Natural killer cell (primary cell): ENCODE results near the gene EPAS1. TPM values are rescaled to one million over a fixed set of nuclear protein-coding genes. Genes with fewer than 3 reads are reported as not detected.

Source experiments
- ATAC-seq, 3 donors: fragments of 150-1000 bp in 2 of 3; fragments of 200-7000 bp in 1 of 3; cut with Tn5 transposase; 1 replicate in 1 of 3; 2 replicates in 2 of 3; pipeline ENCODE4 v1.10.0; 2021; ENCODE audit warnings: mild to moderate bottlenecking in 2 of 3, moderate library complexity in 2 of 3
- DNase-seq, 2 donors: peaks; one replicate each; pipeline versions ENCODE4 v3.0.0 to v3.0.0-alpha.2; 2013 to 2021; ENCODE audit warnings: mixed read lengths in 1 of 2
- H3K27ac ChIP-seq: one replicate; pipeline ENCODE4 v1.5.1; 2013; ENCODE audit warnings: mild to moderate bottlenecking, low read length
- H3K27me3 ChIP-seq: one replicate; pipeline ENCODE4 v1.6.1; 2013; ENCODE audit warnings: low read length; ENCODE audit not compliant: control insufficient read depth, insufficient read depth
- H3K36me3 ChIP-seq: one replicate; pipeline ENCODE4 v1.6.1; 2013; ENCODE audit warnings: low read length; ENCODE audit not compliant: control insufficient read depth, insufficient read depth
- H3K4me1 ChIP-seq: one replicate; pipeline ENCODE4 v1.6.1; 2013; ENCODE audit warnings: low read length; ENCODE audit not compliant: control insufficient read depth, insufficient read depth
- H3K4me3 ChIP-seq: one replicate; pipeline ENCODE4 v1.5.1; 2013; ENCODE audit warnings: low read length
- H3K9me3 ChIP-seq: one replicate; pipeline ENCODE4 v1.6.1; 2013; ENCODE audit warnings: low read length; ENCODE audit not compliant: control insufficient read depth, insufficient read depth
- H3K27ac Mint-ChIP-seq, 2 donors: one replicate each; pipeline ENCODE4 v1.8.0; 2022; ENCODE audit warnings: mild to moderate bottlenecking in 2 of 2, mixed read lengths in 2 of 2, moderate library complexity in 1 of 2
- H3K27me3 Mint-ChIP-seq, 2 donors: one replicate each; pipeline ENCODE4 v1.8.0; 2022; ENCODE audit warnings: low read depth in 2 of 2, mixed read lengths in 2 of 2
- H3K36me3 Mint-ChIP-seq: one replicate; pipeline ENCODE4 v1.8.0; 2022; ENCODE audit warnings: mixed read lengths
- H3K4me1 Mint-ChIP-seq, 2 donors: one replicate each; pipeline ENCODE4 v1.8.0; 2022; ENCODE audit warnings: mixed read lengths in 2 of 2
- H3K4me3 Mint-ChIP-seq: one replicate; pipeline ENCODE4 v1.8.0; 2022; ENCODE audit warnings: mild to moderate bottlenecking, moderate library complexity, mixed read lengths
- H3K9me3 Mint-ChIP-seq, 2 donors: one replicate each; pipeline ENCODE4 v1.8.0; 2022; ENCODE audit warnings: mixed read lengths in 2 of 2
- WGBS: methylation state at CpG from one replicate; pipeline ENCODE4 v1.1.7; 2013; ENCODE audit warnings: missing lambda C conversion rate; ENCODE audit not compliant: insufficient coverage; 5-methylcytosine and 5-hydroxymethylcytosine counted together
- intact Hi-C: fragments of 100-400 bp; cut with micrococcal nuclease; formaldehyde crosslinking; loops from one replicate; pipeline ENCODE4 v1.14.2; 2022
- total RNA-seq, 4 donors: library from RNA; stranded (reverse); fragments of 120-200 nt in 1 of 4; gene quantifications; one replicate each; pipeline versions ENCODE4 v1.2.3 to v1.2.4, GENCODE V29; 2013 to 2022
- TF ChIP-seq, protein P1 (sequence below): fragments of 200-600 bp; IDR thresholded peaks from one replicate; pipeline ENCODE4 v1.8.0; 2022; ENCODE audit warnings: antibody characterized with exemption

EPAS1 gene
- total RNA-seq, 3 donors from 2014 or later (not counting 1 experiment from before 2014, with no cell fraction given) = 2.1 to 61.4 (median 3.6) TPM

DNA sequence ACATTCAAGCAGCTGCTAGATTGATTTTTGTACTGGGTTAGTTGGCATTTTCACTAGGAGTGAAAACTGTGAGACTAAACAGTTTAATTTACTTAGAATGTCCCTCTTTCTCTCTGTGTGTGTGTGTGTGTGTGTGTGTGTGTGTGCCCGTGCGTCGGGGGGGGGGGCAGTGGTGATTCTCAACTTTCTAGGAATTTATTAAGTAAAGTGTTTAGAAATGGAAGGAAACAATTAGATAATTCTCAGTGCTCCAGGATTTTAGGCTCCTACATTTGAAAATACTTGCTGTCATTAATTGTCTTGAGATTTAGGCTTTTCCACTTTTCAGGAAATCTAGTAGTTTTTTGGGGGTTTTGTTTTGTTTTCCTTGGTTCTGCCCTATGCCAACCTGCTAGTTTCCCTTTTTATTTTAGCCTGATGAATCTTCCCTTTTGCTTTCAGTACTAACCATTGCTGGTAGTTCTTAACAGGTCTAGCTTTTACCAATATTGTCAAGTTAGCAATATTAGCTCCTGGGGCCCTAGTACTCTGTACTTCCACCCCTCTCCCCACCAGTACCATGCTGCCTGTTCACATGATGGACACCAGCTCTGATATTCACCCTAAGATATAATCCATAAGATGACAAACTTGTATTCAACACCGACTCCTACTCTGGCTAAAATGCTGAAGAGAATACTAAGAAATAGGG, 4.9 kb downstream of the EPAS1 start:
- Mint-ChIP-seq H3K4me1 (peaks cover 26 to 31% of the 10 kb centered on the region in 2 donors), H3K4me3 (no peak overlapping the region), H3K9me3 (no peaks in the 10 kb centered on the region), H3K27ac (no peak overlapping the region), H3K36me3 (no peaks in the 10 kb centered on the region), H3K27me3 (peaks cover 51 to 63% of the 10 kb centered on the region in 2 donors)
- no peak for ATAC-seq
- Histone ChIP-seq H3K9me3 (no peaks in the 10 kb centered on the region), H3K4me1 (peaks cover 36% of the 10 kb centered on the region), H3K36me3 (no peaks in the 10 kb centered on the region), H3K27ac (no peak overlapping the region), H3K4me3 (no peak overlapping the region), H3K27me3 (peaks cover 44% of the 10 kb centered on the region)
- TF ChIP-seq, protein P1, sequence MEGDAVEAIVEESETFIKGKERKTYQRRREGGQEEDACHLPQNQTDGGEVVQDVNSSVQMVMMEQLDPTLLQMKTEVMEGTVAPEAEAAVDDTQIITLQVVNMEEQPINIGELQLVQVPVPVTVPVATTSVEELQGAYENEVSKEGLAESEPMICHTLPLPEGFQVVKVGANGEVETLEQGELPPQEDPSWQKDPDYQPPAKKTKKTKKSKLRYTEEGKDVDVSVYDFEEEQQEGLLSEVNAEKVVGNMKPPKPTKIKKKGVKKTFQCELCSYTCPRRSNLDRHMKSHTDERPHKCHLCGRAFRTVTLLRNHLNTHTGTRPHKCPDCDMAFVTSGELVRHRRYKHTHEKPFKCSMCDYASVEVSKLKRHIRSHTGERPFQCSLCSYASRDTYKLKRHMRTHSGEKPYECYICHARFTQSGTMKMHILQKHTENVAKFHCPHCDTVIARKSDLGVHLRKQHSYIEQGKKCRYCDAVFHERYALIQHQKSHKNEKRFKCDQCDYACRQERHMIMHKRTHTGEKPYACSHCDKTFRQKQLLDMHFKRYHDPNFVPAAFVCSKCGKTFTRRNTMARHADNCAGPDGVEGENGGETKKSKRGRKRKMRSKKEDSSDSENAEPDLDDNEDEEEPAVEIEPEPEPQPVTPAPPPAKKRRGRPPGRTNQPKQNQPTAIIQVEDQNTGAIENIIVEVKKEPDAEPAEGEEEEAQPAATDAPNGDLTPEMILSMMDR = no peak
- intact Hi-C loops = no loop called here
- 100% methylated on average over 1 of the region's 4 CpGs for WGBS
- DNase-seq = no peak

DNA sequence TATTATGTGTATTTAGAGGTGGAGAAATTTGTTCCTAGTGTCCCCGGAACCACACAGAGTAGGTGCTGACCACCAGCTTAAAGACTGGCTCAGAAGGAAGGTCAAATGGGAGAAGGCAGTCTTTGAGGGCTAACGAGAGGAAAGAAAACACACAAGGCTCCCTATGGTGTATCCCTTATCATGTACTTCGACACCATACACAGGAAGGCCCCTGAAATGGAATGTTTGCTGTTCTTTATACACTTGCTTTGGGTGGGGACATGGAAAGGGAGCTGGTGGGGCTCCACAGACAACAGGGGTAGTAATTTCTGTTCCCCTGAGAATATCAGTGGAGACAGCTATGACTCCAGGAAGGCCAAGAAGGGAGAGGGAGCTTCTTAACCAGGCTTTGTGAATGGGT, 6.0 kb downstream of the EPAS1 start:
- H3K9me3 Mint-ChIP-seq = no peaks in the 10 kb centered on the region
- no peak overlapping the region for H3K4me3 Mint-ChIP-seq
- H3K27me3 Mint-ChIP-seq = peaks cover 46 to 59% of the 10 kb centered on the region in 2 donors
- H3K27ac ChIP-seq = no peak overlapping the region
- TF ChIP-seq, protein P1 = no peak
- no peak overlapping the region for H3K27ac Mint-ChIP-seq
- ATAC-seq (no peak), DNase-seq (no peak)
- 95% methylated on average over 2 of the region's 3 CpGs for WGBS
- H3K36me3 Mint-ChIP-seq = no peaks in the 10 kb centered on the region
- no peaks in the 10 kb centered on the region for H3K9me3 ChIP-seq
- peaks cover 29% of the 10 kb centered on the region for H3K4me1 ChIP-seq
- peaks cover 43% of the 10 kb centered on the region for H3K27me3 ChIP-seq
- H3K4me3 ChIP-seq = no peak overlapping the region
- H3K4me1 Mint-ChIP-seq = peaks cover 20 to 23% of the 10 kb centered on the region in 2 donors
- no peaks in the 10 kb centered on the region for H3K36me3 ChIP-seq
- intact Hi-C loops = no loop called here

DNA sequence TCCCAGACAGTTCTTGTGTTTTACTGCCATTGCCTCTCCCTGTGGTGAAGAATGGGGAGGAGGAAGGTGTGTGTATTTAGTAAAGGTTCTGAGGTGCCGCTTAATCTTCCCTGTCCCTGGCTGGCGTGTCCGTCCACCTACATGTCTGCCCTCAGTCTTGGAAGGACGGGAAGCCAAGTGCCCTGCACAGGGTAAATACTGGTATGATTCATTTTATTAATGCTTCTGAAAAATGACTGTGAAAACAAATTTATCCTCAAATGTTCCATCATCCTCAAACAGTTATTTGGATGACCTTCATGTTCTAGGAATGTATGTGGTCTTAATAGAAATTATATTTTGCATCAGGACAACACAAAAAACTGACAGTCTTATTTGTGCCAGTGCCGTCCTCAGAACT, 6.6 kb downstream of the EPAS1 start:
- 94% methylated on average over 4 of the region's 5 CpGs for WGBS
- Histone ChIP-seq H3K4me3 (no peak overlapping the region), H3K4me1 (peaks cover 23% of the 10 kb centered on the region), H3K36me3 (no peaks in the 10 kb centered on the region), H3K27ac (no peak overlapping the region), H3K9me3 (no peaks in the 10 kb centered on the region), H3K27me3 (peaks cover 37% of the 10 kb centered on the region)
- Mint-ChIP-seq H3K4me3 (no peak overlapping the region), H3K9me3 (no peaks in the 10 kb centered on the region), H3K27me3 (peaks cover 43 to 55% of the 10 kb centered on the region in 2 donors), H3K4me1 (peaks cover 17% of the 10 kb centered on the region in 2 donors), H3K27ac (no peak overlapping the region), H3K36me3 (no peaks in the 10 kb centered on the region)
- TF ChIP-seq, protein P1 = no peak
- ATAC-seq (no peak), DNase-seq (no peak)
- intact Hi-C loops = no loop called here

DNA sequence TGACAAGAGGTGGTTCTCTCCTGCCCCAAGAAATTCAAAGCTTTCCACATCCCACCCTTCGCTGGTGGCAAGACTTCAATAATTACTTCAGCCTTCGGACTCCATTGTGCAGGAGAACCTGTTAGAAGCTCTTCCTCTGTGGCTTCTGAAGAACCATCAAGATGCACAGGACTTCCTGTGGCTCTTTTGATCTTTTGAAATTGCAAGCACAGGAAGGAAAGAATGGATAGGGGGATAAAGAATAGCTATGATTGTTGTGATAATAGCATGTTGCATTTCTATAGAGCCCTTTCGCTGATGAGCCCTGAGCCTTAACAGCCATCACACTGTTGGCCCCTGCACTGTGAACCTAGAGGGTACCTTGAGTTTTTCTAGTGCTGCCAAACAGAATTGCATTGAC, 7.4 kb downstream of the EPAS1 start:
- Mint-ChIP-seq H3K36me3 (no peaks in the 10 kb centered on the region), H3K4me1 (peaks cover 9 to 10% of the 10 kb centered on the region in 2 donors), H3K27me3 (peaks cover 39 to 48% of the 10 kb centered on the region in 2 donors), H3K27ac (no peak overlapping the region), H3K4me3 (no peak overlapping the region), H3K9me3 (no peaks in the 10 kb centered on the region)
- Histone ChIP-seq H3K4me3 (no peak overlapping the region), H3K9me3 (no peaks in the 10 kb centered on the region), H3K36me3 (no peaks in the 10 kb centered on the region), H3K27me3 (peaks cover 29% of the 10 kb centered on the region), H3K27ac (no peak overlapping the region), H3K4me1 (peaks cover 15% of the 10 kb centered on the region)
- ATAC-seq (no peak), DNase-seq (peak in 1 of 2 donors; percentile 51)
- TF ChIP-seq, protein P1 = no peak
- 12% methylated on average over 3 of the region's 3 CpGs for WGBS
- intact Hi-C loops = no loop called here
